HepG2 (cell line): Measurements from ENCODE around the gene SPHK1. TPM values are rescaled to one million over a fixed set of nuclear protein-coding genes. Genes with fewer than 3 reads are reported as not detected.

Source experiments
- ATAC-seq: fragments of 200-7000 bp; cut with Tn5 transposase; 3 replicates; pipeline ENCODE4 v1.9.1; 2020; ENCODE audit warnings: mild to moderate bottlenecking, moderate library complexity
- BruUV-seq: library from RNA; stranded (reverse); fragments of 400-500 nt; replicated peaks from 2 replicates; lab custom pipeline; 2021; lab: Mats Ljungman, UMichigan
- CTCF ChIA-PET: fragments of 300-600 bp; formaldehyde crosslinking; extraction: SDS; loops from one replicate; lab custom pipeline; 2021; ENCODE audit warnings: low total read pairs, inconsistent platforms, low intra/inter-chr PET ratio; lab: Yijun Ruan, JAX
- POLR2A ChIA-PET: fragments of 350-600 bp; sonication (Branson Sonifier 250); formaldehyde crosslinking; loops from one replicate; lab custom pipeline; 2020; ENCODE audit warnings: antibody characterized with exemption, inconsistent platforms; lab: Yijun Ruan, JAX
- DNase-seq: peaks from one replicate; pipeline ENCODE4 v3.0.0-alpha.2; 2015; ENCODE audit warnings: low spot score
- FAIRE-seq: peaks from 3 replicates; lab custom pipeline; 2011; peaks lifted over from hg19 to GRCh38; lab: Jason Lieb, UNC
- H2AFZ ChIP-seq: one replicate; pipeline ENCODE4 v1.6.1; 2011; ENCODE audit warnings: low read length, inconsistent platforms
- H3K27ac ChIP-seq: fragments of 300-600 bp; 3 replicates; pipeline ENCODE4 v1.8.0; 2011; ENCODE audit warnings: mixed run types, mild to moderate bottlenecking, mixed read lengths, low read length, inconsistent platforms; ENCODE audit not compliant: insufficient read depth; ENCODE audit errors: extremely low read length
- H3K27me3 ChIP-seq, 2 experiments: fragments of 200-600 bp in 1 of 2; 2 replicates in 1 of 2; 3 replicates in 1 of 2; pipeline versions ENCODE4 v1.6.0 to v1.8.0; 2011; ENCODE audit warnings: low read length in 2 of 2, mild to moderate bottlenecking in 2 of 2, moderate library complexity in 2 of 2, inconsistent platforms in 1 of 2; ENCODE audit not compliant: insufficient read depth in 2 of 2, control insufficient read depth in 1 of 2
- H3K36me3 ChIP-seq, 2 experiments: fragments of 200-600 bp in 1 of 2; replicated peaks in 1 of 2; 2 replicates in 1 of 2; 3 replicates in 1 of 2; pipeline versions ENCODE4 v1.5.1 to v1.8.0; 2011; ENCODE audit warnings: low read length in 2 of 2, inconsistent platforms in 1 of 2; ENCODE audit not compliant: insufficient read depth in 2 of 2, control insufficient read depth in 1 of 2
- H3K4me1 ChIP-seq: 2 replicates; pipeline ENCODE4 v1.5.1; 2012; ENCODE audit warnings: low read length, inconsistent platforms; ENCODE audit not compliant: insufficient read depth
- H3K4me2 ChIP-seq: 2 replicates; pipeline ENCODE4 v1.6.0; 2011; ENCODE audit warnings: low read depth, low read length, inconsistent platforms
- H3K4me3 ChIP-seq, 3 experiments: fragments of 200-600 bp in 1 of 3; sonication (generic), shearing (Covaris generic) in 1 of 3; replicated peaks in 1 of 3; 2 replicates each; pipeline ENCODE4 v1.5.1; 2011 to 2016; ENCODE audit warnings: low read length in 3 of 3, inconsistent platforms in 2 of 3, low read depth in 2 of 3, mild to moderate bottlenecking in 2 of 3, control low read depth in 1 of 3, mixed read lengths in 1 of 3; ENCODE audit not compliant: insufficient read depth in 1 of 3
- H3K79me2 ChIP-seq: one replicate; pipeline ENCODE4 v1.6.1; 2011; ENCODE audit warnings: low read length, inconsistent platforms; ENCODE audit not compliant: insufficient read depth
- H3K9ac ChIP-seq: 2 replicates; pipeline ENCODE4 v1.6.0; 2011; ENCODE audit warnings: mild to moderate bottlenecking, low read depth, low read length, inconsistent platforms; ENCODE audit not compliant: insufficient read depth
- H3K9me3 ChIP-seq: 2 replicates; pipeline ENCODE4 v1.5.1; 2012; ENCODE audit warnings: mild to moderate bottlenecking, low read length
- H4K20me1 ChIP-seq: 2 replicates; pipeline ENCODE4 v1.6.0; 2011; ENCODE audit warnings: inconsistent platforms, mild to moderate bottlenecking, low read length, moderate library complexity; ENCODE audit not compliant: insufficient read depth
- BCLAF1 ChIP-seq: fragments of 450-650 bp; IDR thresholded peaks from 2 replicates; pipeline ENCODE4 v1.6.1; 2017; ENCODE audit warnings: mild to moderate bottlenecking
- CHD4 ChIP-seq: fragments of 200-600 bp; sonication (generic); IDR thresholded peaks from 2 replicates; pipeline ENCODE4 v1.7.0; 2017; ENCODE audit warnings: mild to moderate bottlenecking, low read length, borderline replicate concordance
- DMAP1 ChIP-seq: IDR thresholded peaks from 2 replicates; pipeline ENCODE4 v1.6.1; 2016
- GATAD1 ChIP-seq: IDR thresholded peaks from 2 replicates; pipeline ENCODE4 v1.6.1; 2016; ENCODE audit warnings: missing genetic modification reagents, missing compliant biosample characterization
- HMGA1 ChIP-seq: sonication (generic); formaldehyde crosslinking; conservative IDR thresholded peaks from 2 replicates; pipeline ENCODE4 v1.4.0; 2020; ENCODE audit warnings: missing genetic modification reagents
- MXD4 ChIP-seq: IDR thresholded peaks from 2 replicates; pipeline ENCODE4 v1.6.1; 2016; ENCODE audit warnings: mild to moderate bottlenecking, missing biosample characterization, missing genetic modification reagents
- NFE2L1 ChIP-seq: sonication (generic); formaldehyde crosslinking; IDR thresholded peaks from 2 replicates; pipeline ENCODE4 v1.4.0; 2020; ENCODE audit warnings: missing genetic modification reagents, mild to moderate bottlenecking, borderline replicate concordance
- NR2F6 ChIP-seq, 2 experiments: IDR thresholded peaks; 2 replicates each; pipeline ENCODE4 v1.6.1; 2016; ENCODE audit warnings: antibody characterized with exemption in 1 of 2, mild to moderate bottlenecking in 1 of 2
- PAXIP1 ChIP-seq: sonication (generic); formaldehyde crosslinking; conservative IDR thresholded peaks from 2 replicates; pipeline ENCODE4 v1.4.0; 2020; ENCODE audit warnings: mild to moderate bottlenecking, missing genetic modification reagents, moderate library complexity
- ZEB1 ChIP-seq: IDR thresholded peaks from 2 replicates; pipeline ENCODE4 v1.6.1; 2012; ENCODE audit warnings: mild to moderate bottlenecking, low read depth, inconsistent platforms; ENCODE audit not compliant: insufficient replicate concordance
- ZFP36L1 ChIP-seq: sonication (generic); formaldehyde crosslinking; IDR thresholded peaks from 2 replicates; pipeline ENCODE4 v1.8.0; 2022; ENCODE audit warnings: mild to moderate bottlenecking, missing genetic modification reagents, moderate library complexity
- ZNF121 ChIP-seq: sonication (generic); formaldehyde crosslinking; IDR thresholded peaks from 2 replicates; pipeline ENCODE4 v1.5.0; 2020; ENCODE audit warnings: mild to moderate bottlenecking, missing genetic modification reagents
- ZNF333 ChIP-seq: sonication (generic); formaldehyde crosslinking; IDR thresholded peaks from 2 replicates; pipeline ENCODE4 v1.4.0; 2020; ENCODE audit warnings: mild to moderate bottlenecking, missing genetic modification reagents, borderline replicate concordance
- WGBS: methylation state at CpG from one replicate; pipeline ENCODE4 v1.1.6; 2017; ENCODE audit warnings: low lambda C conversion rate; 5-methylcytosine and 5-hydroxymethylcytosine counted together
- in situ Hi-C: cut with HindIII; loops from 2 replicates; pipeline ENCODE4 v1.10.0; 2017; ENCODE audit warnings: low pct_unique_long_range_greater_than_20kb; ENCODE audit not compliant: extremely low pct_ligation_motif_present
- intact Hi-C: fragments of 100-400 bp; cut with micrococcal nuclease; formaldehyde crosslinking; loops from one replicate; pipeline ENCODE4 v1.10.0; 2022; ENCODE audit not compliant: unreplicated experiment
- polyA plus RNA-seq, 8 experiments: library from polyadenylated mRNA; depleted of rRNA in 3 of 8; stranded (reverse) in 7 of 8; unstranded in 1 of 8; fragments of >200 nt; fragmentation: Illumina TruSeq in 4 of 8; extraction: Trizol in 4 of 8; gene quantifications; 2 replicates each; pipeline versions ENCODE4 v1.2.1 to v1.2.3, GENCODE V29; 2011 to 2016; ENCODE audit warnings: low read depth in 4 of 8, missing spikeins in 1 of 8, mixed read lengths in 1 of 8; ENCODE audit not compliant: insufficient read depth in 1 of 8
- total RNA-seq, 5 experiments: library from RNA; depleted of rRNA; stranded (reverse); fragments of >200 nt; fragmentation: Illumina TruSeq; extraction: Trizol; gene quantifications; 2 replicates each; pipeline ENCODE4 v1.2.3, GENCODE V29; 2016; ENCODE audit warnings: low read depth in 1 of 5

Gene SPHK1
- total and polyA plus RNA-seq, 2 of the 13 experiments (the other 11 are each of a cell fraction or from before 2014, with no cell fraction given), result 129 to 160 TPM

GRCh38 chr17:76341301-76341700 lies 43.1 kb upstream of the SPHK1 start:
- TF ChIP-seq PAXIP1 (CRISPR knock-in tag) (no peak), ZNF121 (CRISPR knock-in tag) (peak; percentile 24; the same call in 1 of the 2 replicates)
- Histone ChIP-seq H3K9me3 (no peaks in the 10 kb centered on the region), H3K4me3 (no peak overlapping the region), H3K27me3 (no peaks in the 10 kb centered on the region), H3K4me1 (peaks cover 17% of the 10 kb centered on the region), H3K79me2 (peaks cover 74% of the 10 kb centered on the region), H3K4me2 (no peak overlapping the region), H3K36me3 (peaks cover 33 to 73% of the 10 kb centered on the region in 2 experiments), H3K27ac (no peak overlapping the region), H2AFZ (no peak overlapping the region), H3K9ac (no peak overlapping the region), H4K20me1 (peaks cover 5% of the 10 kb centered on the region)
- ChIA-PET CTCF (no interaction called here), POLR2A (interaction anchor here (0.7 to 1.2 kb wide), 2 partner anchors 12 to 41 kb away, joined by 3 read pairs; partner anchors contain the start of gene PRPSAP1)
- BruUV-seq, result no TSS peak
- in situ Hi-C loops (no loop called here), intact Hi-C loops (no loop called here)
- DNase-seq (no peak), FAIRE-seq (no peak), ATAC-seq (no peak)
- WGBS, result 95% methylated on average over 6 of the region's 6 CpGs

GRCh38 chr17:76343106-76343505 lies 41.3 kb upstream of the SPHK1 start:
- no peak overlapping the region for H3K9ac ChIP-seq
- no peak overlapping the region for H3K4me2 ChIP-seq
- peaks cover 27% of the 10 kb centered on the region for H3K4me1 ChIP-seq
- in situ Hi-C loops (no loop called here), intact Hi-C loops (no loop called here)
- H3K27me3 ChIP-seq, result no peaks in the 10 kb centered on the region
- ATAC-seq (no peak), FAIRE-seq (no peak), DNase-seq (no peak)
- H3K36me3 ChIP-seq, result peaks cover 35 to 73% of the 10 kb centered on the region in 2 experiments
- 96% methylated on average over 7 of the region's 7 CpGs for WGBS
- POLR2A ChIA-PET, result interaction anchor here (3.0 to 4.4 kb wide), 2 partner anchors 10 to 40 kb away, joined by 32 to 89 read pairs; partner anchors contain the start of genes PRPSAP1 and SPHK1
- BruUV-seq, result no TSS peak
- H3K27ac ChIP-seq, result no peak overlapping the region
- peaks cover 56% of the 10 kb centered on the region for H3K79me2 ChIP-seq
- no peaks in the 10 kb centered on the region for H3K9me3 ChIP-seq
- peaks cover 5% of the 10 kb centered on the region for H4K20me1 ChIP-seq
- no peak overlapping the region for H3K4me3 ChIP-seq
- no peak overlapping the region for H2AFZ ChIP-seq
- CTCF ChIA-PET, result no interaction called here
- TF ChIP-seq HMGA1, result no peak
- no peak for TF ChIP-seq CHD4
- no peak for TF ChIP-seq ZNF333 (CRISPR knock-in tag)
- no peak for TF ChIP-seq ZFP36L1 (CRISPR knock-in tag)
- TF ChIP-seq ZEB1, result no peak
- TF ChIP-seq NFE2L1 (CRISPR knock-in tag), result no peak
- no peak for TF ChIP-seq NR2F6 (IDR thresholded peaks at IDR 0.05)
- TF ChIP-seq NR2F6 (CRISPR knock-in tag; IDR thresholded peaks at IDR 0.05), result no peak
- no peak for TF ChIP-seq DMAP1 (CRISPR knock-in tag)
- TF ChIP-seq MXD4 (CRISPR knock-in tag), result no peak
- no peak for TF ChIP-seq BCLAF1
- no peak for TF ChIP-seq GATAD1 (CRISPR knock-in tag)
